Stimulated activated effector memory CD8-positive, alpha-beta T cell treated with anti-CD3 and anti-CD28 coated beads, Interleukin-12 subunit alpha, Interleukin-12 subunit beta, amount 100 ng/mL, for 72 hours (primary cell): Measurements from ENCODE around the gene FAM174C.
A peak's percentile ranks its signal among the peaks of the same experiment; 100 is the strongest.

Experiments used
- ATAC-seq: fragments of 150-1000 bp; cut with Tn5 transposase; 2 replicates; pipeline ENCODE4 v1.10.0; 2021
- DNase-seq, 2 donors: peaks; one replicate each; pipeline ENCODE4 v3.0.0; 2021 to 2022; ENCODE audit warnings: low spot score in 2 of 2
- H3K27ac Mint-ChIP-seq: one replicate; pipeline ENCODE4 v1.8.0; 2022; ENCODE audit warnings: mild to moderate bottlenecking, mixed read lengths
- H3K36me3 Mint-ChIP-seq: one replicate; pipeline ENCODE4 v1.8.0; 2022; ENCODE audit warnings: mild to moderate bottlenecking, mixed read lengths
- H3K4me1 Mint-ChIP-seq: one replicate; pipeline ENCODE4 v1.8.0; 2022; ENCODE audit warnings: mixed read lengths
- H3K4me3 Mint-ChIP-seq: one replicate; pipeline ENCODE4 v1.8.0; 2022; ENCODE audit warnings: mild to moderate bottlenecking, mixed read lengths
- H3K9me3 Mint-ChIP-seq: one replicate; pipeline ENCODE4 v1.8.0; 2022; ENCODE audit warnings: mixed read lengths

FAM174C gene

DNA sequence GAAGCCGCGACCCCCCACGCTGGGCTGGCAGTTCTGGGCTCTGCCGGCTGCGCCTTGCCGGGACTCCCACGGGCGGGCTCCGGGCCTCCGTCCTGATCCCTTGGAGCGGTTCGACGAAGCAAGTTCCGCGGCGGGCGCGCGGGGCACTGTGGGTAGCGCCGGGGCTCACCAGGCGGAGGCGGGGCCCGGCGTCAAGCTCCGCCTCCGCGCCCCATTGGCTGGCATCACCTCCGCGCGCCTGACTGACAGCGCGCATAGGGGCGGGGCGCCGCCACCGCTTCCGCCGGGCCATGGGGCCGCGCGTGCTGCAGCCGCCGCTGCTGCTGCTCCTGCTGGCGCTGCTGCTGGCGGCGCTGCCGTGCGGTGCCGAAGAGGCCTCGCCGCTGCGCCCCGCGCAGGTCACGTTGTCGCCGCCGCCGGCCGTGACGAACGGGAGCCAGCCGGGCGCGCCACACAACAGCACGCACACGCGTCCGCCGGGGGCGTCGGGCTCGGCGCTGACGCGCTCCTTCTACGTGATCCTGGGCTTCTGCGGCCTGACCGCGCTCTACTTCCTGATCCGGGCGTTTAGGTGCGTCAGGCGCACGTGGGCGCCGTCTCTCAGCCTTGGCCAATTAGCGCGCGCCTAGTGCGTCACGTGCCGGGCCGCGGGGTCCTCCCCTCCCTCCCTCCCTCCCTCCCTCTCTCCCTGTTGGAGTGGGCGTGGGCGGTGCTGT, at the start of gene FAM174C:
Gene FAM174C (plus strand): TSS at position 271 of the 716 bp plus-strand sequence. CDS start 20 bp downstream, at position 291.
- ATAC-seq (peak; percentile 91), DNase-seq (peak; percentile 88 to 97)
- Mint-ChIP-seq H3K36me3 (peaks cover 95% of the 10 kb centered on the region), H3K4me3 (peak within 1 kb of the TSS; percentile 89), H3K9me3 (no peaks in the 10 kb centered on the region), H3K4me1 (peaks cover 56% of the 10 kb centered on the region), H3K27ac (peak within 1 kb of the TSS; percentile 92)

- Mint-ChIP-seq H3K27ac (no peak overlapping the region), H3K4me1 (no peaks in the 10 kb centered on the region), H3K36me3 (peaks cover 6% of the 10 kb centered on the region), H3K4me3 (no peak overlapping the region), H3K9me3 (no peaks in the 10 kb centered on the region)
- no peak for ATAC-seq
- no peak for DNase-seq
These were observed 49.2 kb upstream of the FAM174C start for GRCh38 chr19:1226227-1226518.

- no peak overlapping the region for H3K27ac Mint-ChIP-seq
These were observed 48.6 kb upstream of the FAM174C start for GRCh38 chr19:1226522-1227303.

DNA sequence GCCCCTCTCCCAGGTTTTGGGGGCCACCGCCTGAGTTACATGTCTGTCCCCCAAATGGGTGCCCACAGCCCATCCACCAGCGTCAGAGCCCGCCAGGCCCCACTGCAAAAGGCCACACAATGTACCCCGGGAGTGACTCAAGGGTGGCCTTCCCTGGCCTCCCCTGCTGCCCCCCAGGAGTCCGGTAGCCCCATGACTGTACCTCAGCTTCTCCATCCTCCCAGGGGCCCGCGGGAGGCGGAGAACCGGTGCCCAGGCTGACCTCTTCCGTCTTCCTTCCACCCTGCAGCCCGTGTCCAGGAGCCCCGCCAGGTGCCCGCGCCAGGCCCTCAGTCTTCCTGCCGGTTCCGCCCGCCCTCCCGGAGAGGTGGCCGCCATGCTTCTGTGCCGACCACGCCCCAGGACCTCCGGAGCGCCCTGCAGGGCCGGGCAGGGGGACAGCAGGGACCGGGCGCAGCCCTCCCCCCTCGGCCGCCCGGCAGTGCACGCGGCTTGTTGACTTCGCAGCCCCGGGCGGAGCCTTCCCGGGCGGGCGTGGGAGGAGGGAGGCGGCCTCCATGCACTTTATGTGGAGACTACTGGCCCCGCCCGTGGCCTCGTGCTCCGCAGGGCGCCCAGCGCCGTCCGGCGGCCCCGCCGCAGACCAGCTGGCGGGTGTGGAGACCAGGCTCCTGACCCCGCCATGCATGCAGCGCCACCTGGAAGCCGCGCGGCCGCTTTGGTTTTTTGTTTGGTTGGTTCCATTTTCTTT, 47.9 kb upstream of the FAM174C start:
- peaks cover 6% of the 10 kb centered on the region for H3K36me3 Mint-ChIP-seq

More at GRCh38 chr19:1226522-1227303, 48.6 kb upstream of the FAM174C start:
- Mint-ChIP-seq H3K9me3 (no peaks in the 10 kb centered on the region), H3K4me3 (no peak overlapping the region), H3K36me3 (peaks cover 6% of the 10 kb centered on the region), H3K4me1 (peaks cover 2% of the 10 kb centered on the region)
- ATAC-seq (no peak), DNase-seq (no peak)

DNA sequence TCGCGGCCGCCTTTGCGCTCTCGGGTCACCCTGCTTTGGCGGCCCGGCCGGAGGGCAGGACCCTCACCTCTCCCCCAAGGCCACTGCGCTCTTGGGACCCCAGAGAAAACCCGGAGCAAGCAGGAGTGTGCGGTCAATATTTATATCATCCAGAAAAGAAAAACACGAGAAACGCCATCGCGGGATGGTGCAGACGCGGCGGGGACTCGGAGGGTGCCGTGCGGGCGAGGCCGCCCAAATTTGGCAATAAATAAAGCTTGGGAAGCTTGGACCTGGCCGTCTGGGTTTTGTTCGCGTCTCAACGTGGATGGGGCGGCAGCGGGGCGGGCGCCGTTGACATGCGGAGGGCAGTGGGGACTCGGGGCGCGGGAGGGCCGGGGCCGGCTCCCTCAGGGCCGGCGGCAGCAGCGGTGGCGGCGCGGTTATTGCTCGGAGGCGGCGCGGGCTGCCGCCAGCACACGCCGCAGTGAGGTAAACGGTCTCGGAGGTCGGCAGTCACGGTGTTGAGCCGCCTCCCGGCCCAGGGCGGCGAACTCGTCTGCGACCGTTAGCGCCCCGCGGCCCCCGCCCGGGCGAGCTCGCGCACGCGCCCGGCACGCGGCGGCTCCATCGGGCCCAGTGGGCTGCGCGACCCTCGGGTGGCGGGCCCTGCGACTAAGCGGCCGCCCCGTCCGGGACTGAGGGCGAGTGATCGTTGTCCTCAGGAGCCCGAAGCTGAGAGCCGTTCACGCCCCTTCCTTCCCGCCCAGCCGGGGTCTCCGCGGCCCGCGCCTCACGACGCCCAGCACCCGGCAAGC, 47.0 kb upstream of the FAM174C start:
- Mint-ChIP-seq H3K36me3 (peaks cover 6% of the 10 kb centered on the region), H3K4me1 (peaks cover 10% of the 10 kb centered on the region), H3K9me3 (no peaks in the 10 kb centered on the region), H3K4me3 (no peak overlapping the region), H3K27ac (no peak overlapping the region)
- no peak for DNase-seq
- ATAC-seq: no peak

More for the DNA sequence above, 47.9 kb upstream of the FAM174C start:
- no peaks in the 10 kb centered on the region for H3K9me3 Mint-ChIP-seq
- no peak for ATAC-seq
- H3K27ac Mint-ChIP-seq: no peak overlapping the region
- H3K4me1 Mint-ChIP-seq: peaks cover 10% of the 10 kb centered on the region
- no peak overlapping the region for H3K4me3 Mint-ChIP-seq
- DNase-seq: no peak

DNA sequence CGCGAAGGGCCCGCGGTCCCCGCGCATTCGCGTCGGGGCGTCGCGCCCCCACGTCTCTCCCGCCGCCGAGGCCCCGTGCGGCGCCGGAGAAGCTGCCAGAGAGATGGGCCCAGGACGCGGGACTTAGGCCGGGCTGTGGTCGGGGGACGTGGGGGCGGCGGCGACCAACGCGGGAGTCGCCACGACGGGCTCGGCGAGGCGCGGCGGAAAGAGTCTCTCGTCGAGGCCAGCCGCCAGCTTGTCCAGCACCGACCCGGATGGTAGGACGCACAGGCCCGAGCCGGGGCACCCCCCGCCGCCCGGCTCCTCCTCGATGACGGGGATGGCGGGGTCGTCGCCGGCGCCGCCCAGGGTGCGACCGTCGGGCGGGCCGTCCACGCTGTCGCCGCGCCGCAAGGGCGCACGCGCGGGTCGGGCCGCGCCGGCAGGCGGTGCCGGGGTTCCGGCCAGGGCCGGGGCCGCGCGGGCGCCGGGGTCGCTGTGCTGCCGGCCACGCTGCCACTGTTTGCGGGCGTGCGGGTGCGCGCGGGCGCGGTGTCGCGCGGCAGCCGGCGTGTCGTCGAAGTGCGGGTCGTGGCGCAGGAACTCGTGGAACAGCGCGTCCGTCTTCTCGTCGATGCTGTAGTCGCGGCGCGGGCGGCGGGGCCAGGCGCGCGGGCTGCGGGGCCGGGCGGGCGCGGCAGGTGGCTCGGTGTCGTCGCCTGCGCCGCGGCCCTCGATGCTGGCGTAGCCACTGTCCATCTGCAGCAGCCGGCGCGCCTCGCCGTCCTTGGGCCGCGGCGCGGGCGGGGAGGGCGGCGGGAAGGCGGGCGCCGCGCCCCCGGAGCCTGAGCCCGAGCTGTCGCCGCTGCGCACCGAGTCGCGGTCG, 46.0 kb upstream of the FAM174C start:
- Mint-ChIP-seq H3K36me3 (peaks cover 6% of the 10 kb centered on the region), H3K4me1 (peaks cover 10% of the 10 kb centered on the region)
- no peak for ATAC-seq

GRCh38 chr19:1229924-1230782, 45.2 kb upstream of the FAM174C start:
- Mint-ChIP-seq H3K27ac (no peak overlapping the region), H3K4me3 (no peak overlapping the region), H3K36me3 (peaks cover 6% of the 10 kb centered on the region), H3K9me3 (no peaks in the 10 kb centered on the region), H3K4me1 (peaks cover 10% of the 10 kb centered on the region)
- DNase-seq: no peak
- no peak for ATAC-seq

More for the DNA sequence above, 46.0 kb upstream of the FAM174C start:
- Mint-ChIP-seq H3K9me3 (no peaks in the 10 kb centered on the region), H3K27ac (no peak overlapping the region), H3K4me3 (no peak overlapping the region)
- DNase-seq: no peak

GRCh38 chr19:1230783-1231489, 44.4 kb upstream of the FAM174C start:
- Mint-ChIP-seq H3K9me3 (no peaks in the 10 kb centered on the region), H3K36me3 (peaks cover 6% of the 10 kb centered on the region), H3K27ac (no peak overlapping the region), H3K4me1 (peaks cover 10% of the 10 kb centered on the region), H3K4me3 (no peak overlapping the region)
- DNase-seq (no peak), ATAC-seq (peak; percentile 4)

DNA sequence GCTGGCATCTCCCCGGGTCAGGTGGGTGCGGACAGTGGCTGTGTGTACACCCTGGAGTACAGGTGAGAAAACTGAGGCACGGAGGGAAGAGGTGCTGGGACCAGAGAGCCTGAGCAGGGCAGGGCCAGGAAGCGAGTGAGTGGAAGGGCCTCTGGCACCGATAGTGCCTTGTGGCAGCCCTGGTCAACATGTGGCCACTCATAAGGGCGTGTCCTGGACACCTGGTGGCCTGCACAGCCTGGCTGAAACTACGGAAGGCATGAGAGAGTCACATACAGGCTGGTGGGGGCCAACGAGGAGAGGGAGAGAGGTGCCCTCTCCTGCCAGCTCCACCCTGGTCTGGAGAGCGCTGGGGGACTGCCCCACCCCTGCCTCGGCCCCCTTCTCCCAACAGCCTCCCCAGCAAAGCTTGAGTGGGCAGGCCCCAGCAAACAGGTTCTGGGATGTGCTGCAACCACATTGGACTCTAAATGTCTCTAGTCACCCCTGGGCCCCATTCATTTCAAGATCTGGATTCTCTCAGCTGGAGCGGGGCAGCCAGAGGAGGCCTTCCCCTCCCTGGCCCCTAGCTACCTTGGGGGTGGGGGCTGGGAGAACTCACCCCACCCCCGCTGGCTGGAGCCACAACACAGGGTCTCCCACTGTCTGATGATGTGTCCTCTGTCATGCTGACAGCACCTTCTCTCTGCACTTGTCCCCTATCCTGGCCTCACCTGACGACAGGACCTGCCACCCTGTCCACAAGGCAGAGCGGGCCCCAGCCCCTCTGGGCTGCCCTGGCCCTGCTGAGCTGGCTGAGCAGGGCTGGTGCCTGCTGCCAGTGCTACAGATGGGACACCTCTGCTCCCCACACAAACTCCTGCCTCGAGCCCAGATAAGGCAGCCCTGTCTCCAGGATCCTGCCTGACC, 43.3 kb upstream of the FAM174C start:
- peak; percentile 14 for ATAC-seq
- Mint-ChIP-seq H3K4me1 (peaks cover 10% of the 10 kb centered on the region), H3K36me3 (peaks cover 6% of the 10 kb centered on the region), H3K4me3 (no peak overlapping the region), H3K9me3 (no peaks in the 10 kb centered on the region), H3K27ac (peak overlapping the region; percentile 58)
- DNase-seq: no peak

- peaks cover 10% of the 10 kb centered on the region for H3K4me1 Mint-ChIP-seq
- H3K9me3 Mint-ChIP-seq: no peaks in the 10 kb centered on the region
- H3K36me3 Mint-ChIP-seq: peaks cover 6% of the 10 kb centered on the region
- no peak for ATAC-seq
- H3K27ac Mint-ChIP-seq: peak overlapping the region; percentile 58
- H3K4me3 Mint-ChIP-seq: no peak overlapping the region
- DNase-seq: no peak
These were observed 42.7 kb upstream of the FAM174C start for GRCh38 chr19:1232652-1233072.

DNA sequence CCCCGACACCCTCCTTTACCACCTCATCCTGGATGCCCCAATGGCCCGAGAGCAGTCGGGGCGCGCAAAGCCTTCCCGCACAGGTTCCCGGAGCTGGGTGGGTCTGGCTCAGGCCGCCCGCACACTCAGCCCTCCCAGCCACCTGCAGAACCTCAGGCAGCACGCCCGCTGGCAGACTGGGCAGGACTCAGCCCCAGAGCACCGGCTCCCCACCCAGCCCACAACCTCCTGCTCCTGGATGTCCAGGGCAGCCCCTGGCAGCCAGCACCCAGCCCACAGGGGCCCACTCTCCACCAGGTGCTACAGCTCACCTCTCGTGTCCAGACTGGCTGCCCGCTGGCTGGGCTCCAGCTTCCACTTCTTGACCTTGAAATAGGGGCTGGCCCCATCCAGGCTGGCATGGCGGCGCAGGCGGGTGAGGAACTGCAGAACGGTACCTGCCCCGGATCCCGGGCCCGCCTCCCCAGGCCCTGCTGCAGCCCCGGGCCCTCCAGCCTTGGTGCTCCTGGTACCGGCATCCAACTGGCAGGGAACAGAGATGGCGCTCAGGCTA, 42.1 kb upstream of the FAM174C start:
- H3K27ac Mint-ChIP-seq: no peak overlapping the region
- peaks cover 11% of the 10 kb centered on the region for H3K4me1 Mint-ChIP-seq
- no peak overlapping the region for H3K4me3 Mint-ChIP-seq

More for the DNA sequence above, 42.1 kb upstream of the FAM174C start:
- H3K9me3 Mint-ChIP-seq: no peaks in the 10 kb centered on the region
- peaks cover 4% of the 10 kb centered on the region for H3K36me3 Mint-ChIP-seq
- DNase-seq (no peak), ATAC-seq (no peak)
